HepG2 (cell line): ENCODE data around the gene TRNP1. TPM values are rescaled to one million over a fixed set of nuclear protein-coding genes. Genes with fewer than 3 reads are reported as not detected.

ENCODE experiments used
- ATF1 ChIP-seq: IDR thresholded peaks from 2 replicates; pipeline ENCODE4 v1.6.1; 2016; ENCODE audit warnings: mild to moderate bottlenecking, control low read depth
- ETV5 ChIP-seq: IDR thresholded peaks from 2 replicates; pipeline ENCODE4 v1.6.1; 2018; ENCODE audit warnings: missing biosample characterization, missing genetic modification reagents, inconsistent platforms, borderline replicate concordance
- FOXK2 ChIP-seq: fragments of 450-650 bp; IDR thresholded peaks from 2 replicates; pipeline ENCODE4 v1.6.1; 2016
- IRF2 ChIP-seq: IDR thresholded peaks from 2 replicates; pipeline ENCODE4 v1.6.1; 2018; ENCODE audit warnings: missing genetic modification reagents, missing compliant biosample characterization
- PHF21A ChIP-seq: sonication (generic); formaldehyde crosslinking; IDR thresholded peaks from 2 replicates; pipeline ENCODE4 v1.5.0; 2020; ENCODE audit warnings: mild to moderate bottlenecking, missing genetic modification reagents
- PHF8 ChIP-seq: sonication (generic); formaldehyde crosslinking; IDR thresholded peaks from 2 replicates; pipeline ENCODE4 v1.5.0; 2020; ENCODE audit warnings: missing genetic modification reagents
- RCOR2 ChIP-seq: IDR thresholded peaks from 2 replicates; pipeline ENCODE4 v1.6.1; 2016; ENCODE audit warnings: missing biosample characterization, missing genetic modification reagents
- SAP130 ChIP-seq: IDR thresholded peaks from 2 replicates; pipeline ENCODE4 v1.6.1; 2016; ENCODE audit warnings: low read depth
- TFE3 ChIP-seq: IDR thresholded peaks from 2 replicates; pipeline ENCODE4 v1.6.1; 2016
- ZBTB7B ChIP-seq: sonication (generic); formaldehyde crosslinking; IDR thresholded peaks from 2 replicates; pipeline ENCODE4 v1.4.0; 2020; ENCODE audit warnings: missing genetic modification reagents
- ZNF382 ChIP-seq: sonication (generic); formaldehyde crosslinking; IDR thresholded peaks from 2 replicates; pipeline ENCODE4 v1.5.0; 2020; ENCODE audit warnings: missing genetic modification reagents, mild to moderate bottlenecking, borderline replicate concordance
- ZNF460 ChIP-seq: sonication (generic); formaldehyde crosslinking; IDR thresholded peaks from 2 replicates; pipeline ENCODE4 v1.5.1; 2020; ENCODE audit warnings: missing genetic modification reagents, mild to moderate bottlenecking, borderline replicate concordance
- ZNF549 ChIP-seq: sonication (generic); formaldehyde crosslinking; IDR thresholded peaks from 2 replicates; pipeline ENCODE4 v1.5.0; 2020; ENCODE audit warnings: missing genetic modification reagents
- ZNF569 ChIP-seq: sonication (generic); formaldehyde crosslinking; IDR thresholded peaks from 2 replicates; pipeline ENCODE4 v1.5.0; 2020; ENCODE audit warnings: mild to moderate bottlenecking, missing genetic modification reagents, moderate library complexity, borderline replicate concordance
- ZNF616 ChIP-seq: sonication (generic); formaldehyde crosslinking; IDR thresholded peaks from 2 replicates; pipeline ENCODE4 v1.5.0; 2020; ENCODE audit warnings: low read depth, mild to moderate bottlenecking, missing genetic modification reagents
- ZSCAN9 ChIP-seq: IDR thresholded peaks from 2 replicates; pipeline ENCODE4 v1.6.1; 2016; ENCODE audit warnings: borderline replicate concordance
- polyA plus RNA-seq, 8 experiments: library from polyadenylated mRNA; depleted of rRNA in 3 of 8; stranded (reverse) in 7 of 8; unstranded in 1 of 8; fragments of >200 nt; fragmentation: Illumina TruSeq in 4 of 8; extraction: Trizol in 4 of 8; gene quantifications; 2 replicates each; pipeline versions ENCODE4 v1.2.1 to v1.2.3, GENCODE V29; 2011 to 2016; ENCODE audit warnings: low read depth in 4 of 8, missing spikeins in 1 of 8, mixed read lengths in 1 of 8; ENCODE audit not compliant: insufficient read depth in 1 of 8
- total RNA-seq, 5 experiments: library from RNA; depleted of rRNA; stranded (reverse); fragments of >200 nt; fragmentation: Illumina TruSeq; extraction: Trizol; gene quantifications; 2 replicates each; pipeline ENCODE4 v1.2.3, GENCODE V29; 2016; ENCODE audit warnings: low read depth in 1 of 5
- TF ChIP-seq, protein P1 (sequence below): sonication (generic); formaldehyde crosslinking; conservative IDR thresholded peaks from 2 replicates; pipeline ENCODE4 v1.4.0; 2020; ENCODE audit warnings: missing genetic modification reagents
- TF ChIP-seq, protein P2 (sequence below): sonication (generic); formaldehyde crosslinking; conservative IDR thresholded peaks from 2 replicates; pipeline ENCODE4 v1.8.0; 2022; ENCODE audit warnings: low read depth, missing genetic modification reagents
- TF ChIP-seq, protein P3 (sequence below): sonication (generic); formaldehyde crosslinking; IDR thresholded peaks from 2 replicates; pipeline ENCODE4 v1.9.0; 2021; ENCODE audit warnings: mild to moderate bottlenecking, missing genetic modification reagents
- TF ChIP-seq, protein P4 (sequence below): IDR thresholded peaks from 2 replicates; pipeline ENCODE4 v1.6.1; 2018; ENCODE audit warnings: missing genetic modification reagents, mild to moderate bottlenecking, missing compliant biosample characterization

TRNP1 gene
- total and polyA plus RNA-seq, 2 of the 13 experiments (the other 11 are each of a cell fraction or from before 2014, with no cell fraction given) = 42.0 to 158 TPM

DNA sequence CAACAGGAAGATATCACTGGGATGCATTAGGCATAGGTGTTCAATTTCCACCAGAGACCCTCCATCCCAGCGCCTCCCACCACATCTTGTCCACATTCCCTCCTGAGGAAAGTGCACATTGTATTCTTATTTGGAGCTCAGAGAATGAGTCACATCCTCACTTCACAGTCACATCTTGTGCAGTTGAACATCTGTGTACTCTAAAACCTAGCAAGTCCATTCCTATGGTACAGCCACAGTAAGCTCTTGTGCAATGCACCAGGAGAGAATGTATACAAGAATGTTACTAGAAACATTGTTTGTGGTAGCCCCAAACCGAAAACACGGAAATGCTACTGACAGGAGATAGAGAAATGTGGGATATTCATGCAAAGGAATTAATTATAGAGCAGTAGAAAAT is 31.7 kb upstream of the TRNP1 start (continued):
- TF ChIP-seq TFE3 (CRISPR knock-in tag) (peak; percentile 51; the same call in 1 of the 2 replicates), ETV5 (CRISPR knock-in tag) (peak; percentile 65; the same call in 1 of the 2 replicates), ZNF460 (CRISPR knock-in tag) (no peak), ZBTB7B (CRISPR knock-in tag) (peak; percentile 56; the same call in 1 of the 2 replicates), IRF2 (peak; percentile 64), ZNF549 (no peak), FOXK2 (peak; percentile 70), SAP130 (CRISPR knock-in tag) (peak; percentile 90), ZNF569 (CRISPR knock-in tag) (no peak), PHF8 (no peak), ZNF382 (CRISPR knock-in tag) (no peak), PHF21A (CRISPR knock-in tag) (no peak), ZNF616 (no peak), RCOR2 (peak; percentile 69; the same call in 1 of the 2 replicates), ATF1 (CRISPR knock-in tag) (no peak), ZSCAN9 (CRISPR knock-in tag) (peak; percentile 65; the same call in 1 of the 2 replicates)
- TF ChIP-seq, protein P1, sequence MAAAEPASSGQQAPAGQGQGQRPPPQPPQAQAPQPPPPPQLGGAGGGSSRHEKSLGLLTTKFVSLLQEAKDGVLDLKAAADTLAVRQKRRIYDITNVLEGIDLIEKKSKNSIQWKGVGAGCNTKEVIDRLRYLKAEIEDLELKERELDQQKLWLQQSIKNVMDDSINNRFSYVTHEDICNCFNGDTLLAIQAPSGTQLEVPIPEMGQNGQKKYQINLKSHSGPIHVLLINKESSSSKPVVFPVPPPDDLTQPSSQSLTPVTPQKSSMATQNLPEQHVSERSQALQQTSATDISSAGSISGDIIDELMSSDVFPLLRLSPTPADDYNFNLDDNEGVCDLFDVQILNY (CRISPR knock-in tag) = no peak
- TF ChIP-seq, protein P2, sequence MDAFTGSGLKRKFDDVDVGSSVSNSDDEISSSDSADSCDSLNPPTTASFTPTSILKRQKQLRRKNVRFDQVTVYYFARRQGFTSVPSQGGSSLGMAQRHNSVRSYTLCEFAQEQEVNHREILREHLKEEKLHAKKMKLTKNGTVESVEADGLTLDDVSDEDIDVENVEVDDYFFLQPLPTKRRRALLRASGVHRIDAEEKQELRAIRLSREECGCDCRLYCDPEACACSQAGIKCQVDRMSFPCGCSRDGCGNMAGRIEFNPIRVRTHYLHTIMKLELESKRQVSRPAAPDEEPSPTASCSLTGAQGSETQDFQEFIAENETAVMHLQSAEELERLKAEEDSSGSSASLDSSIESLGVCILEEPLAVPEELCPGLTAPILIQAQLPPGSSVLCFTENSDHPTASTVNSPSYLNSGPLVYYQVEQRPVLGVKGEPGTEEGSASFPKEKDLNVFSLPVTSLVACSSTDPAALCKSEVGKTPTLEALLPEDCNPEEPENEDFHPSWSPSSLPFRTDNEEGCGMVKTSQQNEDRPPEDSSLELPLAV (CRISPR knock-in tag) = no peak
- TF ChIP-seq, protein P3, sequence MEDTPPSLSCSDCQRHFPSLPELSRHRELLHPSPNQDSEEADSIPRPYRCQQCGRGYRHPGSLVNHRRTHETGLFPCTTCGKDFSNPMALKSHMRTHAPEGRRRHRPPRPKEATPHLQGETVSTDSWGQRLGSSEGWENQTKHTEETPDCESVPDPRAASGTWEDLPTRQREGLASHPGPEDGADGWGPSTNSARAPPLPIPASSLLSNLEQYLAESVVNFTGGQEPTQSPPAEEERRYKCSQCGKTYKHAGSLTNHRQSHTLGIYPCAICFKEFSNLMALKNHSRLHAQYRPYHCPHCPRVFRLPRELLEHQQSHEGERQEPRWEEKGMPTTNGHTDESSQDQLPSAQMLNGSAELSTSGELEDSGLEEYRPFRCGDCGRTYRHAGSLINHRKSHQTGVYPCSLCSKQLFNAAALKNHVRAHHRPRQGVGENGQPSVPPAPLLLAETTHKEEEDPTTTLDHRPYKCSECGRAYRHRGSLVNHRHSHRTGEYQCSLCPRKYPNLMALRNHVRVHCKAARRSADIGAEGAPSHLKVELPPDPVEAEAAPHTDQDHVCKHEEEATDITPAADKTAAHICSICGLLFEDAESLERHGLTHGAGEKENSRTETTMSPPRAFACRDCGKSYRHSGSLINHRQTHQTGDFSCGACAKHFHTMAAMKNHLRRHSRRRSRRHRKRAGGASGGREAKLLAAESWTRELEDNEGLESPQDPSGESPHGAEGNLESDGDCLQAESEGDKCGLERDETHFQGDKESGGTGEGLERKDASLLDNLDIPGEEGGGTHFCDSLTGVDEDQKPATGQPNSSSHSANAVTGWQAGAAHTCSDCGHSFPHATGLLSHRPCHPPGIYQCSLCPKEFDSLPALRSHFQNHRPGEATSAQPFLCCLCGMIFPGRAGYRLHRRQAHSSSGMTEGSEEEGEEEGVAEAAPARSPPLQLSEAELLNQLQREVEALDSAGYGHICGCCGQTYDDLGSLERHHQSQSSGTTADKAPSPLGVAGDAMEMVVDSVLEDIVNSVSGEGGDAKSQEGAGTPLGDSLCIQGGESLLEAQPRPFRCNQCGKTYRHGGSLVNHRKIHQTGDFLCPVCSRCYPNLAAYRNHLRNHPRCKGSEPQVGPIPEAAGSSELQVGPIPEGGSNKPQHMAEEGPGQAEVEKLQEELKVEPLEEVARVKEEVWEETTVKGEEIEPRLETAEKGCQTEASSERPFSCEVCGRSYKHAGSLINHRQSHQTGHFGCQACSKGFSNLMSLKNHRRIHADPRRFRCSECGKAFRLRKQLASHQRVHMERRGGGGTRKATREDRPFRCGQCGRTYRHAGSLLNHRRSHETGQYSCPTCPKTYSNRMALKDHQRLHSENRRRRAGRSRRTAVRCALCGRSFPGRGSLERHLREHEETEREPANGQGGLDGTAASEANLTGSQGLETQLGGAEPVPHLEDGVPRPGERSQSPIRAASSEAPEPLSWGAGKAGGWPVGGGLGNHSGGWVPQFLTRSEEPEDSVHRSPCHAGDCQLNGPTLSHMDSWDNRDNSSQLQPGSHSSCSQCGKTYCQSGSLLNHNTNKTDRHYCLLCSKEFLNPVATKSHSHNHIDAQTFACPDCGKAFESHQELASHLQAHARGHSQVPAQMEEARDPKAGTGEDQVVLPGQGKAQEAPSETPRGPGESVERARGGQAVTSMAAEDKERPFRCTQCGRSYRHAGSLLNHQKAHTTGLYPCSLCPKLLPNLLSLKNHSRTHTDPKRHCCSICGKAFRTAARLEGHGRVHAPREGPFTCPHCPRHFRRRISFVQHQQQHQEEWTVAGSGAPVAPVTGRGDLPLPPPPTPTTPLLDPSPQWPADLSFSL (CRISPR knock-in tag) = no peak
- TF ChIP-seq, protein P4, sequence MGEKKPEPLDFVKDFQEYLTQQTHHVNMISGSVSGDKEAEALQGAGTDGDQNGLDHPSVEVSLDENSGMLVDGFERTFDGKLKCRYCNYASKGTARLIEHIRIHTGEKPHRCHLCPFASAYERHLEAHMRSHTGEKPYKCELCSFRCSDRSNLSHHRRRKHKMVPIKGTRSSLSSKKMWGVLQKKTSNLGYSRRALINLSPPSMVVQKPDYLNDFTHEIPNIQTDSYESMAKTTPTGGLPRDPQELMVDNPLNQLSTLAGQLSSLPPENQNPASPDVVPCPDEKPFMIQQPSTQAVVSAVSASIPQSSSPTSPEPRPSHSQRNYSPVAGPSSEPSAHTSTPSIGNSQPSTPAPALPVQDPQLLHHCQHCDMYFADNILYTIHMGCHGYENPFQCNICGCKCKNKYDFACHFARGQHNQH (CRISPR knock-in tag) = peak; percentile 41; the same call in 1 of the 2 replicates
